AG10803 (cell line): ENCODE results near the gene PTPRM.

Experiments
- DNase-seq: peaks from one replicate; pipeline ENCODE4 v3.0.0; 2010; ENCODE audit warnings: low read depth
- H3K4me3 ChIP-seq: 2 replicates; pipeline ENCODE4 v1.5.1; 2011; ENCODE audit warnings: mild to moderate bottlenecking, low read length, control low read depth
- TF ChIP-seq, protein P1 (sequence below): conservative IDR thresholded peaks from 2 replicates; pipeline ENCODE4 v1.5.1; 2011; ENCODE audit warnings: mild to moderate bottlenecking, low read length, control low read depth, inconsistent platforms

Gene PTPRM

GRCh38 chr18:7677001-7677400 lies 109.9 kb downstream of the PTPRM start:
- peak; percentile 60 for DNase-seq
- TF ChIP-seq, protein P1, sequence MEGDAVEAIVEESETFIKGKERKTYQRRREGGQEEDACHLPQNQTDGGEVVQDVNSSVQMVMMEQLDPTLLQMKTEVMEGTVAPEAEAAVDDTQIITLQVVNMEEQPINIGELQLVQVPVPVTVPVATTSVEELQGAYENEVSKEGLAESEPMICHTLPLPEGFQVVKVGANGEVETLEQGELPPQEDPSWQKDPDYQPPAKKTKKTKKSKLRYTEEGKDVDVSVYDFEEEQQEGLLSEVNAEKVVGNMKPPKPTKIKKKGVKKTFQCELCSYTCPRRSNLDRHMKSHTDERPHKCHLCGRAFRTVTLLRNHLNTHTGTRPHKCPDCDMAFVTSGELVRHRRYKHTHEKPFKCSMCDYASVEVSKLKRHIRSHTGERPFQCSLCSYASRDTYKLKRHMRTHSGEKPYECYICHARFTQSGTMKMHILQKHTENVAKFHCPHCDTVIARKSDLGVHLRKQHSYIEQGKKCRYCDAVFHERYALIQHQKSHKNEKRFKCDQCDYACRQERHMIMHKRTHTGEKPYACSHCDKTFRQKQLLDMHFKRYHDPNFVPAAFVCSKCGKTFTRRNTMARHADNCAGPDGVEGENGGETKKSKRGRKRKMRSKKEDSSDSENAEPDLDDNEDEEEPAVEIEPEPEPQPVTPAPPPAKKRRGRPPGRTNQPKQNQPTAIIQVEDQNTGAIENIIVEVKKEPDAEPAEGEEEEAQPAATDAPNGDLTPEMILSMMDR = no peak
- H3K4me3 ChIP-seq = no peak overlapping the region

DNA sequence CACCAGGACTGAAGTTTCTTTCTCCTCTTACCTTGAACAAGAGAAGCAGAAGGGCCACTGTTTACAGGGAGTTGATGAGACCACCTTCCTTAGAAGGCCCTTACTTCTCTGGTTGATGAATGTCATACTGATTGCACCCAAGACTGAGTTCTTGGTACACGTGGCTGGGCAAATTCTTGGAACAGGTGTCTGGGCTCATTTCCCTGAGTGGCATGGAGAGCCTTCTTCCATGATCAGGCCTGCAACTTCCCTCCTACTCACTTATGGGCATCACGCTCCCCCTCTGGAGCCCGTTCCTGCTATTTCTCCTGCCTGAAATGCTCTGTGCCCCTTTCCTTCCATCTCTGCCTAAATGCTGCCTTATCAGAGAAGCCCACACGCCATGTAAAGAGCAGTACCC lies 110.3 kb downstream of the PTPRM start:
- no peak overlapping the region for H3K4me3 ChIP-seq
- no peak for DNase-seq
- TF ChIP-seq, protein P1 = no peak

DNA sequence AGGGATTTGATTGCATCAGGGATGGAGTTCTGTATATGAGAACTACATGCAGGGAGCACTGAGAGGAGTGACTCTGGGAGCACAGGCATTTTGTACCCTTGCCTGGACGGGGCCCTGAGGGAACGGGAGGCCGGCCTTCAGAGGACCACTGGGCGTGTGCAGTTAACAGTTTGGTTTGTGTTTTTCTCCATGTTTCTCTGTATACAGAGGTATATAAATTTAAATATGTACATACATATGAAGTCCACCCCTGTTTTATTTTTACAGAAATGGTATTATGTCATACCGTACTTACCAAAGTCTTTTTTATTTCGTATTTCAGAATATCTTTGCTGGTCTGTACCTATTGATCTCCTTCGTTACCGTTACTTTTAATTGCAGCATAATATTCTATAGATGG lies 111.3 kb downstream of the PTPRM start:
- no peak for DNase-seq
- TF ChIP-seq, protein P1 = no peak
- H3K4me3 ChIP-seq = no peak overlapping the region

- no peak for DNase-seq
- TF ChIP-seq, protein P1 = no peak
- H3K4me3 ChIP-seq = no peak overlapping the region
These were observed 111.7 kb downstream of the PTPRM start for GRCh38 chr18:7678801-7679200.

- no peak for DNase-seq
- TF ChIP-seq, protein P1 = no peak
- no peak overlapping the region for H3K4me3 ChIP-seq
These were observed 114.2 kb downstream of the PTPRM start for GRCh38 chr18:7681298-7681697.

DNA sequence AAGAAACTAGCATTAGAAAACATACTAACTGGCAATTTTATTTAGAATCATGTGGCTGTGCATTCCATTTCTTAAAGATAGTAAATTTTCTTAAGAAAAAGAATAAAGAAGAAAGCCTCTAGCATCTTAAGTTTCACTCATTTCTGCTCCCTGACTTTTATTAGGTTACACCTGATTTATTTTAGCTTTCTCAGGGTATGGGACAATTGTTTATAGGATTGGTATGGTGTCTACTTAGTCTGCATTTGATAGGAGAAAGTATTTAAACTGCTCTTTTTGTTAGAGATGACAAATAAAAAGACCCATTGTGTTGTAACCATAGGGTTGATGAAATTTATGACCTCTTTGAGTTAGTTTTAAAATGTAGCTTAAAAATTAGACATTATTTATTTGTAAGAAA lies 115.2 kb downstream of the PTPRM start:
- DNase-seq = no peak

GRCh38 chr18:7683753-7684152 lies 116.6 kb downstream of the PTPRM start:
- DNase-seq = no peak
- TF ChIP-seq, protein P1 = no peak
- H3K4me3 ChIP-seq = no peak overlapping the region

More for the DNA sequence above, 115.2 kb downstream of the PTPRM start:
- TF ChIP-seq, protein P1 = no peak
- no peak overlapping the region for H3K4me3 ChIP-seq
